ENCODE results near the gene SGK1.
"Not testable (repeated sequence)": the region's sequence is repeated elsewhere in the genome, so short reads cannot be mapped to it uniquely, and the experiment has no call there.

SGK1 gene

DNA sequence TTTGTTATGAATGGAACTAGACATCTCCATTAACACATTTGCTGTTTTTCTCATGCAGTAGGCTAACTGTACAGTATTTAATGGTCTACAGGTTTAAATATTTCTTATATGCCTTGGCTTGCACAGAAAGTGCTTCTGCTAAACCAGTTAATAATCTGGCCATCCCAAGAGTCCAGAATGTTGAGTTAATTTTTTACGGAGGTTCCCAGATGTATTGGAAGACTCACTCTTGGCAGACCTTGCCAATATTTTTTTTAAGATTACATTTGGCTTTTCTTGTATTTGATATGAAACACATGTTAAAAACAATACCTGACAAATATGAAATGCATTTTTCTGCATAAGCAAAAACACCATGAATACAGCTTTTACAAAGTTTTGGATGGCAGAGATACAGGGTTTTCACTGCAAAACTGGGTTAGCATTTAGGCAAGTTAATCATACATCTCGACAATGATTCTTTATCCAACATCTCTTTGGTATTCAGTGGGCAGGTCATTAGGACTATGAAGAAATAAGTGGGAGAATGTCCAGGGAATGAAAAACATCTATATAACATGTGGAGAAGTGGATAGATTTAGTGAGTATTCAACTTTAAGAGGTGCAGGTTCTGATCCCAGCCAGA is 94.0 kb downstream of the SGK1 start:
- no peak for DNase-seq (ENCODE audit: low read depth in 2 of 2)

- DNase-seq (ENCODE audit: low read depth in 2 of 2), result no peak
Measured at GRCh38 chr6:134221250-134221649, 96.7 kb downstream of the SGK1 start.

DNA sequence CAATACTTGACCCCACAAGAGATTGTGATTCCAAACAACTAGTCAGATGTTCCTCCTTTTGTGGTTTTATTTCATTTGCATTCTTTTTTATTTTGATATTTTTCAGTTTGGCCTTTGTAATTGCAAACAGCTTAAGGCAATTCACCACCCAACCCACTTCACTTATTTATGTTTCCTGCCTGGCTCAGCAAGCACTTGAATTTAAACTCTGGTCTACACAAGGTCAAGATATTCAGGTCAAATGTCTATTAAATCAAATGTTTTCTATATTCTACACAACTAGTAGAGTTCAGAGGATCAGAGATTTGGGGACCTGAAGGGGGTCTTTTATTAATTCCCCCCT is 100.1 kb downstream of the SGK1 start:
- no peak for DNase-seq (ENCODE audit: low read depth in 2 of 2)

DNA sequence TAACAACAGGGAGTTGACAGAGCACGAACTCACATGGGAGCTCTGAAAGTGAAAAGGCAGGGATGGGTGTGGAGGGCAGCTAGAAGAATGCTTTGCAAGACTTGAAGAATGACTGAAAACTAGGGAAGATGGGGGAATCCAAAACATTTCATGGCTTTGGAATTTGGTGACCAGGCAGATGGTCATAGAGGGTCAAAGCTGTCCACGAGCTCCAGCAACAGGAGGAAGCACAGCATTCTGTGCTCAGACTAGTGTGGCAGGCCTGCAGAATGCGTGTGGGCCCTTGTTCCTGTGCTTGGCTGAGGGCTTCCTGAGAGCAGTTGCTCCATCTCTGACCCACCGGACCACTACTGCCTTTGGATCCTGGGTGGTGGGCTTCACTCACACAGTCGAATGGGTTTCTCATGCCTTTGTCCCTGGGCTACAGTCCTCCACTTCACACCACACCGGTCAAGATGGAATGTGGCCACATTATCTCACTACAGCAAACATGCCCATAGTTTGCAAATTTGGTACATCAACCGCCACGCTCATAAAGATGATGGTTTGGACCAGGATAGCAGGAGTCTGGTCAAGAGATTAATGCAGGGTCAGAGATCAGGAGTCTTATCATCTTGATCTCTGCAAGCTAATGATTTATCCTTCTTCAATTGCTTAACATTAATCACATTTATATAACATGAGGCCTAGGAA is 100.7 kb downstream of the SGK1 start:
- DNase-seq (ENCODE audit: low read depth in 2 of 2), result no peak

DNA sequence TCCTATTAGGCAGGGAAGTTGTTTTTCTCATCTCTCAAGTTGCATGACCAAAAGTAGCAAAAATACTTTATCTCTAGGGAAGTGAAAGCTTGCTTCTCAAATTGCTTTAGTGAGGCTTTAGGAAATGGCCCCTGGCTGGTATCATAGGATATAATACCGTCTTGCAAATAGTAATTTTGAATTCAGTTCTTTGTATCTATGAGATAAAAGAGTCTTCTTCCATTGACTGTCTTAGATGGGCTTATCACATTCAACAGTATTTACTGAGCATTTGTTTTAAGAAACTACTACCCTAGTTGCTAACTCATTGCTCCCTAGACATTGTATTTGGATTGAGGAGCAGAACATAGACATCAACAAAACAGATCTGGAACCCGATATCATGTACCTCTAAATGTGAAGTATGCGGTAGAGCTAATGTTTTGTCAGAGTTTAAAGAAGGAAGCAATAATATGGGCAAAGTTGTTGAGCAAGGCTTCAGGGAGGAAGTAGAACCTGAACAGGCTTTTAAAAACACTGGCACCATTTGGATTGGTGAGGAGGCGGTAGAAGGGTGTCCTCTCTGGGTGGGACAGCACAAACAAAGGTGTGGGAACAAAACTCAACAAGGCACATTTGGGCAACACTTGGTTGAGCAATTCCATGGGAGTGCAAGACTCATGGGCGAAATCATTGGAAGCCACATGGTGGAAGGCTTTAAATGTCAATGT is 101.5 kb downstream of the SGK1 start:
- no peak for DNase-seq (ENCODE audit: low read depth in 2 of 2)

DNA sequence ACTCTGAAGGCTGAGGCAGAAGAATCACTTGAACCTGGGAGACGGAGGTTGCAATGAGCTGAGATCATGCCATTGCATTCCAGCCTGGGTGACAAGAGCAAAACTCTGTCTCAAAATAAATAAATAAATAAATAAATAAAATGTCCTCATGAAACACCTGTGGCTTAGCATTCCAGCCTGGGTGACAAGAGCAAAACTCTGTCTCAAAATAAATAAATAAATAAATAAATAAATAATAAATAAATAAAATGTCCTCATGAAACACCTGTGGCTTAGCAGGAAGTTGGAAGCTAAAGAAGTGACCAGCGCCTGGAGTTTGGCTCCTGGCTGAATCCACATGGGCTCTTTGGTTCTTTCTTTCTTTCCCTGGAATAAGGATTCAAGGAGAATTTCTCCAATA is 104.5 kb downstream of the SGK1 start:
- not testable (repeated sequence) for DNase-seq (ENCODE audit: low read depth in 2 of 2)

DNA sequence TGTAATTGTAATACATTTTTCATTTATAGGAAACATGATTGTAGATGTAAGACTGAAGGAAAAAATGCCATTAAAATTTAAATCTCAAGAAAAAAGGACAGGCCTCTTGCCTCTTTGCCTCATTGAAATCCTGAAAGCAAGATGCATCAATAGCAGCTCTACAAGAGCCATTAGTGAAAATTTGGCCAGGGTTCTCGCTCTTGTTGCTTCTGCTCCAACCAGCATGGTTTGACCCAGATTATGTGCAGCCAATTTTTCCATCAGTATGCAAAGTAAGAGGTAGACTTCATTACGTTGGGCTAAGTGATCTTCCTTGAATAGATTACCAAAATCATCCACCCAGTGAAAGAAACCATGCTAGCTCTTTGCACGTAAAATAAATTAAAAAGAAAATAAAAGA is 106.6 kb downstream of the SGK1 start:
- no peak for DNase-seq (ENCODE audit: low read depth in 2 of 2)

DNA sequence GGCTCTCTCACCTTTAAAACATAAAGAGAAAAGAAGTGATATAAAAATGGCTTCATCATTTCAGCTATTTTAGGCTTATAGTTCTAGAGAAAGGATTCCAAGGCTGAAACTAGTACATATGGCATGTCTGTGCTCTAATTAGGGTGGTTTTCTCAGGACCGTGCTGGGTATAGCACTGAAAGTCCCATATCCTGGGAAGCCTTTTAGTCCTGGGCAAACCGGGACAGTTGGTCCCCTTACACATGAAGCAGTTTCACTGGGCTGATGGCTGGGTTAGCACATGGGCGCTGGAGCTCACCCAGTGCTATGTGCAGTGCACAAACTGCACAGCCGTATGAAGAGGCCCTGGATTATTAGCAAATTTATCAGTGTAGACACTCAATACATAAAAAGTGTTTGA is 110.5 kb downstream of the SGK1 start:
- no peak for DNase-seq (ENCODE audit: low read depth in 2 of 2)

GRCh38 chr6:134205366-134205765 is 112.5 kb downstream of the SGK1 start:
- DNase-seq (ENCODE audit: low read depth in 2 of 2), result no peak

DNA sequence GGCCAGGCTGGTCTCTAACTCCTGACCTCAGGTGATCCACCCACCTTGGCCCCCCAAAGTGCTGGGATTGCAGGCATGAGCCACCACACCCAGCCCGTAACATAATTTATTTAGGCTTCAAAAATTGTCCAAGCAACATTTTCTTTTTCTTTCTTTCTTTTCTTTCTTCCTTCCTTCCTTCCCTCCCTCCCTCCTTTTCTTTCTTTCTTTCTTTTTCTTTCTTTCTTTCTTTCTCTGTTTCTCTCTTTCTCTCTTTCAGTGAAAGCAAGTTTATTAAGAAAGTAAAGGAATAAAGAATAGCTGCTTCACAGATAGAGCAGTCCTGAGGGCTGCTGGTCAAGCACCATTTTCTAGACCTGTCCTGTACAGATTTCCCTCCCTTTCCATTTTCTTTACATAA is 113.2 kb downstream of the SGK1 start:
- DNase-seq (ENCODE audit: low read depth in 2 of 2), result not testable (repeated sequence)

- no peak for DNase-seq (ENCODE audit: low read depth in 2 of 2)
Measured at GRCh38 chr6:134204031-134204430, 113.9 kb downstream of the SGK1 start.

- DNase-seq (ENCODE audit: low read depth in 2 of 2), result no peak
Measured at GRCh38 chr6:134201716-134202115, 116.2 kb downstream of the SGK1 start.

DNA sequence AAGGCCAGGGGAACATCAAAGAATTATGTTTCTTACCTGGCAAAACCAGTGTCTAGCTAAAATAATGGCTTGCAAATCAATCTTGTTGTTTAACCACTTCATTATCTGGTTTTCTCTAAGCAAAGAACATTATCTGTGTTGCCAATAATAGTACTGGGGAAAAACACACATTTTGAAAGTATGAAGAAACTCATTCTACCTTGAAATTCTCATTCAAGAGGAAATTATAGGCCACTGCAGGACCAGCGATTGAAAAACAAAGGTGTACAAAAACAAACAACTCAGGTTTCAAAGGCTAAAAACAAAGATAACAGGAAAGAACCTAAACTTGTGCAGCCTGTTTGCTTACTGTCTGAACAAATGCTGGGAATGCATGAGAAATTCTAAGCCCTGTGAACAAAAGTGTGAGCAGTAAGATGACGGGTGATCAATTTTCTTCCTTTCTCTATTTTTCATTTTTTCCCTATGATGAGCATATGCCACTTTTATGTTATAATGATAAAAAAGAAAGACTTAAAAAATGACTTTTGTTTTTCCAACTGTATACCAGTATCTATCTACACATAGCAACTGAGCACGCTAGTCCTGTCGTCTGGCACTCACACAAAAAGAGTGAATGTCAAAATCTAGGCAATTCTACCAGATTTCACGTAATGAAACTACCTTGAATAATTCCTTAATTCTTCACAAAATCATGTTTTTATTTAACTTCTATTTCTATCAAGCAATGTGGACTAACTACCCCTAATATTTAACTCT is 117.9 kb downstream of the SGK1 start:
- DNase-seq (ENCODE audit: low read depth in 2 of 2), result no peak

GRCh38 chr6:134198093-134198492 is 119.8 kb downstream of the SGK1 start:
- no peak for DNase-seq (ENCODE audit: low read depth in 2 of 2)

DNA sequence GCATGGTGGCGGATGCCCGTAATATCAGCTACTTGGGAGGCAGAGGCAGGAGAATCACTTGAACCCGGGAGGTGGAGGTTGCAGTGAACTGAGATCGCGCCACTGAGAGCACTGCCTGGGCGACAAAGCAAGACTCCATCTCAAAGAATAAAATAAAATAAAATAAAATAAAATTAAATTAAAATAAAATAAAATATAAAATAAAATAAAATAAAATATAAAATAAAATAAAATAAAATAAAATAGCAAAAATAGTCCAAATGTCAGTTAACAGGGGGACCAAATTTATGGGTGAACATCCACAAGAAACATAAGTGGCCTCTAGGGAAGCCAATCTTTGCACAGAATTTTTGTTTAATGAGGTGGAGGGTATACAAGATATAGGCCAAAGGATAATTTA is 120.2 kb downstream of the SGK1 start:
- DNase-seq (ENCODE audit: low read depth in 2 of 2), result not testable (repeated sequence)

- DNase-seq (ENCODE audit: low read depth in 2 of 2), result no peak
Measured at GRCh38 chr6:134196568-134197193, 121.2 kb downstream of the SGK1 start.

- DNase-seq (ENCODE audit: low read depth in 2 of 2), result no peak
Measured at GRCh38 chr6:134195985-134196384, 121.9 kb downstream of the SGK1 start.

GRCh38 chr6:134195164-134195906 is 122.6 kb downstream of the SGK1 start:
- no peak for DNase-seq (ENCODE audit: low read depth in 2 of 2)

GRCh38 chr6:134193536-134194498 is 124.1 kb downstream of the SGK1 start:
- DNase-seq (ENCODE audit: low read depth in 2 of 2), result no peak

GRCh38 chr6:134192609-134193008 is 125.3 kb downstream of the SGK1 start:
- not testable (repeated sequence) for DNase-seq (ENCODE audit: low read depth in 2 of 2)
